Measurements from ENCODE around the gene PRX. TPM values are rescaled to one million over a fixed set of nuclear protein-coding genes. Genes with fewer than 3 reads are reported as not detected.

PRX gene
- total RNA-seq, 1 experiment from 2014 or later, result 6.6 TPM

GRCh38 chr19:40444825-40445312 is 31.7 kb upstream of the PRX start:
- peaks cover 20% of the 10 kb centered on the region for H4K20me1 ChIP-seq (ENCODE audit: insufficient read depth)
- peaks cover 12% of the 10 kb centered on the region for H3K4me1 ChIP-seq (replicated peaks; ENCODE audit: insufficient read depth)
- H3K9me3 ChIP-seq (ENCODE audit: insufficient read depth, low read depth), result no peaks in the 10 kb centered on the region
- intact Hi-C loops (cut with micrococcal nuclease; ENCODE audit: unreplicated experiment), result loop anchor here (1.0 to 5.0 kb wide), 4 partner anchors 19 to 98 kb away; partner anchors contain the start of genes C19orf47 and PLD3
- H3K27ac ChIP-seq, result peak overlapping the region; percentile 48
- no peaks in the 10 kb centered on the region for H3K9me2 ChIP-seq (ENCODE audit: insufficient read depth)
- H3K27me3 ChIP-seq (ENCODE audit: insufficient read depth, low read depth), result no peaks in the 10 kb centered on the region
- H3K79me2 ChIP-seq (ENCODE audit: low read depth), result peaks cover 30% of the 10 kb centered on the region
- DNase-seq, result no peak
- BruUV-seq (replicated peaks), result TSS peak; percentile 95
- H2AFZ ChIP-seq, result peak overlapping the region; percentile 83
- H3K4me3 ChIP-seq, result peak overlapping the region; percentile 75
- ChIA-PET CTCF (interaction anchor here (0.6 kb wide), 2 partner anchors 21 to 159 kb away, joined by 3 read pairs; partner anchors contain the start of gene BLVRB), POLR2A (ENCODE audit: unreplicated experiment) (interaction anchor here (0.5 to 0.7 kb wide), 3 partner anchors 96 to 985 kb away, joined by 3 to 12 read pairs (median 6); partner anchors contain the start of gene PLD3)
- H3F3A ChIP-seq (ENCODE audit: insufficient read depth, low read depth), result peaks cover 40% of the 10 kb centered on the region; the same call in 1 of the 2 replicates
- TF ChIP-seq EZH2 (IDR thresholded peaks at IDR 0.05; ENCODE audit: low read depth), result no peak
- no peak for TF ChIP-seq CTCF (conservative IDR thresholded peaks at IDR 0.05)
- peaks cover 6% of the 10 kb centered on the region; the same call in 1 of the 2 replicates for H3K36me3 ChIP-seq (ENCODE audit: low read depth)
- peak overlapping the region; percentile 86 for H3K4me2 ChIP-seq

- Histone ChIP-seq H4K20me1 (ENCODE audit: insufficient read depth) (peaks cover 20% of the 10 kb centered on the region), H3K27me3 (ENCODE audit: insufficient read depth, low read depth) (no peaks in the 10 kb centered on the region), H3K9me3 (ENCODE audit: insufficient read depth, low read depth) (no peaks in the 10 kb centered on the region), H3F3A (ENCODE audit: insufficient read depth, low read depth) (peaks cover 46% of the 10 kb centered on the region), H3K79me2 (ENCODE audit: low read depth) (peaks cover 30% of the 10 kb centered on the region), H3K4me1 (replicated peaks; ENCODE audit: insufficient read depth) (peaks cover 12% of the 10 kb centered on the region), H2AFZ (peak within 1 kb of the TSS; percentile 83), H3K27ac (peak within 1 kb of the TSS; percentile 70), H3K4me2 (peak within 1 kb of the TSS; percentile 86), H3K9me2 (ENCODE audit: insufficient read depth) (no peaks in the 10 kb centered on the region), H3K4me3 (peak within 1 kb of the TSS; percentile 75), H3K36me3 (ENCODE audit: low read depth) (no peaks in the 10 kb centered on the region; the same call in 1 of the 2 replicates)
- TF ChIP-seq EZH2 (IDR thresholded peaks at IDR 0.05; ENCODE audit: low read depth), result no peak
- no peak for TF ChIP-seq CTCF (conservative IDR thresholded peaks at IDR 0.05)
- intact Hi-C loops (cut with micrococcal nuclease; ENCODE audit: unreplicated experiment), result loop anchor here (1.0 to 5.0 kb wide), 6 partner anchors 11 to 97 kb away; partner anchors contain the start of genes C19orf47, PLD3 and SERTAD1
- BruUV-seq (replicated peaks), result no TSS peak
- ChIA-PET CTCF (interaction anchor here (0.6 kb wide), 2 partner anchors 21 to 160 kb away, joined by 3 read pairs; partner anchors contain the start of gene BLVRB), POLR2A (ENCODE audit: unreplicated experiment) (interaction anchor here (0.6 to 0.7 kb wide), 2 partner anchors 96 to 986 kb away, joined by 3 to 6 read pairs; partner anchors contain the start of gene PLD3)
- peak; percentile 75 to 98 for DNase-seq
These were observed 31.0 kb upstream of the PRX start, which contains the start of gene SERTAD3 for GRCh38 chr19:40444000-40444824. Gene SERTAD3, minus strand, starts transcription at chr19:40444335. Its CDS starts 2,255 bp downstream, at chr19:40442080.
